Colonic mucosa (tissue), 4 donors: ENCODE measurements around the gene MALAT1. TPM values are rescaled to one million over a fixed set of nuclear protein-coding genes. Genes with fewer than 3 reads are reported as not detected.

Source experiments
- DNase-seq: peaks from one replicate; pipeline ENCODE4 v3.0.0-alpha.2; 2020
- H3K27ac ChIP-seq: fragments of 200-600 bp; one replicate; pipeline ENCODE4 v1.8.0; 2021
- H3K27me3 ChIP-seq: fragments of 200-600 bp; one replicate; pipeline ENCODE4 v1.8.0; 2021
- H3K36me3 ChIP-seq: fragments of 200-600 bp; one replicate; pipeline ENCODE4 v1.8.0; 2021
- H3K4me1 ChIP-seq: fragments of 200-600 bp; one replicate; pipeline ENCODE4 v1.8.0; 2021; ENCODE audit warnings: mild to moderate bottlenecking
- H3K4me3 ChIP-seq: fragments of 200-600 bp; one replicate; pipeline ENCODE4 v1.8.0; 2021
- H3K9ac ChIP-seq, 2 donors: one replicate each; pipeline ENCODE4 v1.7.0; 2013; ENCODE audit warnings: control low read depth in 2 of 2, low read depth in 2 of 2, low read length in 2 of 2
- H3K9me3 ChIP-seq: fragments of 200-600 bp; one replicate; pipeline ENCODE4 v1.8.0; 2021
- CTCF ChIP-seq: fragments of 200-600 bp; IDR thresholded peaks from one replicate; pipeline ENCODE4 v1.8.0; 2022; ENCODE audit warnings: antibody characterized with exemption, mild to moderate bottlenecking
- intact Hi-C: fragments of 100-400 bp; cut with DNase I; formaldehyde crosslinking; loops from one replicate; pipeline ENCODE4 v1.14.1; 2022
- total RNA-seq, 2 donors: library from RNA; stranded (reverse); fragmentation: NEBNext Ultra II Directional in 1 of 2; extraction: Animal tissue kit (Norgen Biotek cat#: 25700) in 1 of 2; gene quantifications; one replicate each; pipeline ENCODE4 v1.2.1, GENCODE V29; 2021
- donor health status: healthy.
- donor health status: DM: no; HTN: no; CAD: no.
- donor health status: DM: no; HTN: no; CAD: no.

The MALAT1 gene
- total RNA-seq, 2 donors from 2014 or later, result 4,716 to 6,071 TPM

DNA sequence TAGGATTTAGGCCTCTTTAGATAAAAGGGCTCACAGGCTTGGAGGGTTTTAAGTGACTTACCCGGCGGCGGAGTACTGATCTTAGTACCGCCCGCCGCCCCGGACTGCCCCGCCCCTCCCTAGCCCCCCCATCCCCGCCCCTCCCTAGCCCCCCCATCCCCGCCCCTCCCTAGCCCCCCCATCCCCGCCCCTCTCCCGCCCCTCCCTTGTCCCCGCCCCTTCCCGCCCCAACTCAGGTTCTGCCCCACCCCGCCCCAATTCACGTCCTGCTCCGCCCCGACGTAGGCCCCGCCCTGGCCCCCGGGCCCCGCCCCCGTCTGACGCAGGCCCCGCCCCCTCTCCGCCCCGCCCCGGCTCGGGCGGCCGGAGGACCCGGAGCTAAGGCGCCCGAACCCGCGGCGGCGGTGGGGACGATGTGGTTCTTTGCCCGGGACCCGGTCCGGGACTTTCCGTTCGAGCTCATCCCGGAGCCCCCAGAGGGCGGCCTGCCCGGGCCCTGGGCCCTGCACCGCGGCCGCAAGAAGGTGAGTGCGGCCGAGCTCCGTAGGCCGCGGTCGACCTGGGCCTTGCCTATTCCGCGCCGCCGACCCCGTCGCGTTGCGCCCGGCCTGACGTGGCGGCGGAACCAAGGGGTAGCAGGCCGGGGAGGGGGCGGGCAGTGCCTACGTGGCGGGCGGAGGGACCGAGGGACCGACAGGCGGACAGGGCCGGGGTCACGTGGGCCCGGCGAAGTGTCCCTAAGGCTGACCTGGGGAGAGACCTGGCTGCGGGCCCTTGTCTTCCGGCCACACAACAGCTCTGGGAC lies 26.1 kb downstream of the MALAT1 start, which contains the start of gene SCYL1:
Gene SCYL1 (plus strand): TSS at position 343 of the 805 bp plus-strand sequence. CDS start 71 bp downstream, at position 414.
- Histone ChIP-seq H3K4me3 (peak within 1 kb of the TSS; percentile 96), H3K9ac (peak within 1 kb of the TSS; percentile 95 to 97), H3K36me3 (no peaks in the 10 kb centered on the region), H3K4me1 (peaks cover 13% of the 10 kb centered on the region), H3K9me3 (no peaks in the 10 kb centered on the region), H3K27me3 (no peaks in the 10 kb centered on the region), H3K27ac (peak within 1 kb of the TSS; percentile 83)
- TF ChIP-seq CTCF, result no peak
- intact Hi-C loops, result no loop called here
- DNase-seq, result peak; percentile 84

DNA sequence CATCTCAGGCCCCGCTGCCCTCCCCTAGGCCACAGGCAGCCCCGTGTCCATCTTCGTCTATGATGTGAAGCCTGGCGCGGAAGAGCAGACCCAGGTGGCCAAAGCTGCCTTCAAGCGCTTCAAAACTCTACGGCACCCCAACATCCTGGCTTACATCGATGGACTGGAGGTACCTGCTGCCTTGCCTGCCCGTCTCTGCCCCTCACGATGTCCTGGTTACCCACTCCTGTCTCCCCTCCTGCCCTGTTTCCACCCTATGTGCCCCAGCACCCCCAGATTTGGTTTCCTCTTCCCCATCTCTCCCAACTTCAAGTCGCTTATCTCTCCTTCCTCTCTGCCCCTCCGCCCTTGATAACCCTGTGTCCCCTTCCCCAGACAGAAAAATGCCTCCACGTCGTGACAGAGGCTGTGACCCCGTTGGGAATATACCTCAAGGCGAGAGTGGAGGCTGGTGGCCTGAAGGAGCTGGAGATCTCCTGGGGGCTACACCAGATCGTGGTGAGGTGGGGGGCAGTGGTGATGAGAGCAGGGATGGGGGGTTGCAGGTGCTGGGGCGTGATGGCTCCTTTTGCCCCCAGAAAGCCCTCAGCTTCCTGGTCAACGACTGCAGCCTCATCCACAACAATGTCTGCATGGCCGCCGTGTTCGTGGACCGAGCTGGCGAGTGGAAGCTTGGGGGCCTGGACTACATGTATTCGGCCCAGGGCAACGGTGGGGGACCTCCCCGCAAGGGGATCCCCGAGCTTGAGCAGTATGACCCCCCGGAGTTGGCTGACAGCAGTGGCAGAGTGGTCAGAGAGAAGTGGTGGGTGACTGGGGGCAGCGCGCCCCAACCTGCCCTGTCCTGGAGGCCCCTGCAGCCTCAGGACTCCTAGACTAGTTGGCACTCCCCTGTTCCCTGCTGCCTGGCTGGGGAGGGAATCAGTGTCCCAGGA lies 27.0 kb downstream of the MALAT1 start:
- Histone ChIP-seq H3K36me3 (no peaks in the 10 kb centered on the region), H3K9me3 (no peaks in the 10 kb centered on the region), H3K27me3 (no peaks in the 10 kb centered on the region), H3K4me1 (peaks cover 13% of the 10 kb centered on the region), H3K4me3 (peak overlapping the region; percentile 96), H3K27ac (peak overlapping the region; percentile 83), H3K9ac (peak overlapping the region; percentile 95 to 97)
- intact Hi-C loops, result no loop called here
- DNase-seq, result no peak
- no peak for TF ChIP-seq CTCF

GRCh38 chr11:65526744-65527143 lies 27.9 kb downstream of the MALAT1 start:
- H3K27me3 ChIP-seq, result no peaks in the 10 kb centered on the region
- no peak overlapping the region for H3K4me3 ChIP-seq
- DNase-seq, result no peak
- H3K9me3 ChIP-seq, result no peaks in the 10 kb centered on the region
- no peak overlapping the region for H3K9ac ChIP-seq
- no peak overlapping the region for H3K27ac ChIP-seq
- peaks cover 6% of the 10 kb centered on the region for H3K36me3 ChIP-seq
- intact Hi-C loops, result no loop called here
- no peak for TF ChIP-seq CTCF
- peaks cover 13% of the 10 kb centered on the region for H3K4me1 ChIP-seq

- no peak overlapping the region for H3K4me3 ChIP-seq
- no peak overlapping the region for H3K27ac ChIP-seq
- intact Hi-C loops, result no loop called here
- H3K9ac ChIP-seq, result no peak overlapping the region
- H3K4me1 ChIP-seq, result peaks cover 13% of the 10 kb centered on the region
- no peaks in the 10 kb centered on the region for H3K27me3 ChIP-seq
- H3K9me3 ChIP-seq, result no peaks in the 10 kb centered on the region
- TF ChIP-seq CTCF, result no peak
- H3K36me3 ChIP-seq, result peaks cover 16% of the 10 kb centered on the region
- DNase-seq, result no peak
Measured at GRCh38 chr11:65528819-65529350, 30.0 kb downstream of the MALAT1 start.

GRCh38 chr11:65529475-65530156 lies 30.8 kb downstream of the MALAT1 start:
- Histone ChIP-seq H3K4me1 (peaks cover 10% of the 10 kb centered on the region), H3K9ac (no peak overlapping the region), H3K4me3 (no peak overlapping the region), H3K9me3 (no peaks in the 10 kb centered on the region), H3K27ac (no peak overlapping the region), H3K36me3 (peaks cover 16% of the 10 kb centered on the region), H3K27me3 (no peaks in the 10 kb centered on the region)
- no peak for DNase-seq
- no peak for TF ChIP-seq CTCF
- intact Hi-C loops, result no loop called here
